KMS-11 (cell line): Measurements from ENCODE around the gene COMMD3.

Experiments
- H2AFZ ChIP-seq: fragments of 200-600 bp; sonication (generic); 2 replicates; pipeline ENCODE4 v1.6.1; 2016; ENCODE audit warnings: antibody characterized with exemption, mixed run types, low read depth
- H3K27ac ChIP-seq: fragments of 200-600 bp; sonication (generic); 2 replicates; pipeline ENCODE4 v1.6.1; 2016; ENCODE audit warnings: mild to moderate bottlenecking, mixed run types
- H3K27me3 ChIP-seq: fragments of 200-600 bp; sonication (generic); 2 replicates; pipeline ENCODE4 v1.6.1; 2017; ENCODE audit warnings: mild to moderate bottlenecking, low read depth, mixed run types, moderate library complexity; ENCODE audit not compliant: insufficient read depth
- H3K36me3 ChIP-seq: fragments of 200-600 bp; sonication (generic); 2 replicates; pipeline ENCODE4 v1.6.1; 2017; ENCODE audit warnings: mild to moderate bottlenecking, mixed run types; ENCODE audit not compliant: insufficient read depth
- H3K4me1 ChIP-seq: fragments of 200-600 bp; sonication (generic); 2 replicates; pipeline ENCODE4 v1.6.1; 2016; ENCODE audit warnings: mild to moderate bottlenecking, low read depth, mixed run types; ENCODE audit not compliant: poor library complexity, severe bottlenecking
- H3K4me2 ChIP-seq: fragments of 200-600 bp; sonication (generic); 2 replicates; pipeline ENCODE4 v1.7.0; 2016; ENCODE audit warnings: mild to moderate bottlenecking, mixed run types
- H3K4me3 ChIP-seq: fragments of 200-600 bp; sonication (generic); IDR thresholded peaks from 2 replicates; pipeline ENCODE4 v1.6.1; 2017; ENCODE audit warnings: low read depth, low read length, mixed read lengths; ENCODE audit not compliant: insufficient read depth
- H3K79me2 ChIP-seq: fragments of 200-600 bp; sonication (generic); 2 replicates; pipeline ENCODE4 v1.6.1; 2016; ENCODE audit warnings: low read depth, mixed run types; ENCODE audit not compliant: insufficient read depth
- H3K9ac ChIP-seq: fragments of 200-600 bp; sonication (generic); 2 replicates; pipeline ENCODE4 v1.6.1; 2016; ENCODE audit warnings: mild to moderate bottlenecking, mixed run types
- H4K20me1 ChIP-seq: fragments of 200-600 bp; sonication (generic); 2 replicates; pipeline ENCODE4 v1.6.1; 2016; ENCODE audit warnings: mild to moderate bottlenecking, mixed run types; ENCODE audit not compliant: insufficient read depth
- CTCF ChIP-seq: fragments of 200-600 bp; sonication (generic); conservative IDR thresholded peaks from 2 replicates; pipeline ENCODE4 v1.6.1; 2017; ENCODE audit warnings: low read depth, mild to moderate bottlenecking, antibody characterized with exemption, low read length, moderate library complexity, mixed read lengths

The COMMD3 gene

GRCh38 chr10:22321924-22322640, 5.9 kb downstream of the COMMD3 start:
- H3K4me2 ChIP-seq, result peak overlapping the region; percentile 96
- no peaks in the 10 kb centered on the region for H4K20me1 ChIP-seq
- H3K9ac ChIP-seq, result peak overlapping the region; percentile 99
- H2AFZ ChIP-seq, result no peak overlapping the region
- no peak for TF ChIP-seq CTCF
- H3K4me3 ChIP-seq, result no peak overlapping the region
- peaks cover 38% of the 10 kb centered on the region for H3K4me1 ChIP-seq
- peaks cover 17% of the 10 kb centered on the region for H3K27me3 ChIP-seq
- H3K36me3 ChIP-seq, result peaks cover 5% of the 10 kb centered on the region; the same call in 1 of the 2 replicates
- peak overlapping the region; percentile 85 for H3K27ac ChIP-seq
- peaks cover 79% of the 10 kb centered on the region for H3K79me2 ChIP-seq

DNA sequence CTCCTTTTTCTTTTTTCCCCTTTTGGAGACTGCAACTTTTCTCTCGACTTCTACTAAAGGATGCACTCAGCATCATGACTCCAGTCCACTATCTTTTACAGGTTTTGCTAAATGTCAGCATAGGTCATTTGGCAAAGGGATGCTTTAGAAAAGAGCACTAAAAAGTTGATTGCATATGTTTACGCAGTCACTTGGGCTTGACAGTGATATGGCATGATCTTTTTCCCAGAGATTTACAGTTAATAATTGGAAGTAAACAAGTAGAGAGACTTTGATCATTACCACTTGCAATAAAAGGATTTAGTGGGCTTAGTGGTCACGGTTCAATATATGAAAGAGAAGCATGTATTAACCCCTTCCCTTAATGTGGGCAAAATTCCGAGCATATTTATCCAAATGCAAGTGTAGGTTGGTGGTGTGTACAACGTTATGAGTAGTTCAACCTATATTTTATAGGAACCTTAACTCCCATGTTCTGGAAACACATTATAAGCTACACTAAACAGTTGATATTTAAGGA, 6.5 kb downstream of the COMMD3 start:
- Histone ChIP-seq H3K4me1 (peaks cover 42% of the 10 kb centered on the region), H3K27ac (peak overlapping the region; percentile 85), H3K27me3 (peaks cover 17% of the 10 kb centered on the region), H3K4me2 (peak overlapping the region; percentile 96), H3K79me2 (peaks cover 79% of the 10 kb centered on the region), H2AFZ (no peak overlapping the region), H3K36me3 (peaks cover 11% of the 10 kb centered on the region; the same call in 1 of the 2 replicates), H3K9ac (peak overlapping the region; percentile 99), H3K4me3 (no peak overlapping the region), H4K20me1 (no peaks in the 10 kb centered on the region)
- TF ChIP-seq CTCF, result no peak

DNA sequence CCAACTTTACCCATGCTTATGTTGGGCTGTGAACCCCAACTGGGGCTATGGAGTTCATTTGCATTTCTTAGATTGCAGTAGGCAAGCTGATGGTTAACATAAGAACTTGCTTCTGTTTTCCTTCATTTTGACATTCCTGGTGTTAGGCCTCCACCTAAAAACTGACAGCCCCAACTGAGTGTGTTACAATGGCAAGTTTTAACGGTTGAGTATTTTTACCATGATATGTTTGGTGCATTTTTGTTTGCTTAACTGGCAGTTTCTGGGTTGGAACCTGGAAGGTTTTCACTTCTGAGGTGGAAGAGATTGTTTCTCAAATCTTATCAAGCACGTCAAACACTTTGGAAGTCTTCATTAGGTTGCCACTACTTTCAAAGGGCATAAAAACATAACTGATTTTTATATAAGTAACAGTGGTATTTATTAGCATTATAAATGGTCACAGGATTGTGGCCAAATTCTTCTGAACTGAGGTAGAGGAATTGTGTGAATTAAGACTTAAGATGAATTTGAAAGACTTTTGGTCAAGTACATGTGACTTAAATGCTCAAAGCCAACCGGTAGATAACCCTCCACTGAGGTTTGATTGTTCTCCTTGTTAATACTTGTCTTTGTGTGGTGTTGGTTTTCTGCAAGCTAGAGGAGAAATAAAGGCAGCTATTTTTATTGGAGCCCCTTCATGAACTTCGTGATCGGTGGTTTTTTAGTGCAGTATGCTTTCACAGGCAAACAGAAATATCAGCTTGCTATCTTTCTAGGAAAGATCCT, 7.5 kb downstream of the COMMD3 start:
- Histone ChIP-seq H3K27ac (peak overlapping the region; percentile 85), H3K27me3 (peaks cover 17% of the 10 kb centered on the region), H3K4me1 (peaks cover 45% of the 10 kb centered on the region), H3K79me2 (peaks cover 79% of the 10 kb centered on the region), H3K9ac (peak overlapping the region; percentile 99), H3K4me3 (no peak overlapping the region), H4K20me1 (no peaks in the 10 kb centered on the region), H3K36me3 (peaks cover 17% of the 10 kb centered on the region; the same call in 1 of the 2 replicates), H3K4me2 (peak overlapping the region; percentile 96), H2AFZ (no peak overlapping the region)
- no peak for TF ChIP-seq CTCF

DNA sequence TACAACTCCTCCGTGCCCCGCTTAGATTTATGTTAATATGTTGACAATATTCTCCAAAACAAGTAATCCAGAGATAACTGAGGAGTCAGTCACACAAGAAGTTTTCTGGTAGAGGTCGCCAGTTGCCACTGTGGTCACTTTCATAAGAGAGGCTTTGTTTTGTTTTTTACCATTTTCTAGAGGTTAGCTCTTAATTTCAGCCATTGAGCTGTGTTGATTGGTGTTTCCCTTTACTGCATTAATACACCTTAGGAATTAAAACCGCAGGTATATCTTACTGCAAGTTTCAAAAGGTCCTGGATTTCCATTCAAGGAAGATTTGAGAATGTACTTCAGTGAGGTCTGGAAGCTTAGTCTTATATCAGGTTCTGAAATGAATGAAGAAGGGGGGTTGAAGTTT, 8.2 kb downstream of the COMMD3 start:
- Histone ChIP-seq H3K79me2 (peaks cover 79% of the 10 kb centered on the region), H3K36me3 (peaks cover 19% of the 10 kb centered on the region; the same call in 1 of the 2 replicates), H4K20me1 (no peaks in the 10 kb centered on the region), H3K9ac (peak overlapping the region; percentile 99), H2AFZ (no peak overlapping the region), H3K27ac (peak overlapping the region; percentile 85), H3K4me3 (no peak overlapping the region), H3K4me1 (peaks cover 50% of the 10 kb centered on the region), H3K4me2 (peak overlapping the region; percentile 96), H3K27me3 (peaks cover 17% of the 10 kb centered on the region)
- TF ChIP-seq CTCF, result no peak
